Right lobe of liver (tissue), 6 donors: ENCODE data around the gene NPEPL1. TPM values are rescaled to one million over a fixed set of nuclear protein-coding genes. Genes with fewer than 3 reads are reported as not detected.

ENCODE experiments used
- ATAC-seq, 4 donors: fragments of 200-7000 bp; cut with Tn5 transposase; one replicate each; pipeline ENCODE4 v1.9.1; 2020; ENCODE audit warnings: mild to moderate bottlenecking in 4 of 4, moderate library complexity in 4 of 4
- DNase-seq, 3 donors: peaks; one replicate each; pipeline ENCODE4 v3.0.0-alpha.2; 2020
- H3K27ac ChIP-seq, 3 donors: fragments of 200-600 bp; one replicate each; pipeline ENCODE4 v1.8.0; 2022
- H3K27me3 ChIP-seq, 2 donors: fragments of 200-600 bp; one replicate each; pipeline ENCODE4 v1.8.0; 2022
- H3K36me3 ChIP-seq, 4 donors: fragments of 200-600 bp; sonication (generic) in 1 of 4; one replicate each; pipeline versions ENCODE4 v1.5.1 to v1.8.0; 2017 to 2022; ENCODE audit warnings: control low read depth in 1 of 4
- H3K4me1 ChIP-seq, 4 donors: fragments of 200-600 bp; sonication (generic) in 1 of 4; one replicate each; pipeline versions ENCODE4 v1.5.1 to v1.8.0; 2017 to 2022; ENCODE audit warnings: control low read depth in 1 of 4
- H3K4me3 ChIP-seq, 3 donors: fragments of 200-600 bp; one replicate each; pipeline ENCODE4 v1.8.0; 2022
- H3K9me3 ChIP-seq, 4 donors: fragments of 200-600 bp; sonication (generic) in 1 of 4; one replicate each; pipeline versions ENCODE4 v1.5.1 to v1.8.0; 2017 to 2022; ENCODE audit warnings: control low read depth in 1 of 4
- CTCF ChIP-seq, 4 donors: fragments of 200-600 bp in 3 of 4; fragments of 450-650 bp in 1 of 4; IDR thresholded peaks; one replicate each; pipeline versions ENCODE4 v1.5.1 to v1.8.0; 2016 to 2022; ENCODE audit warnings: antibody characterized with exemption in 4 of 4, mild to moderate bottlenecking in 2 of 4
- POLR2A ChIP-seq: fragments of 450-650 bp; IDR thresholded peaks from one replicate; pipeline ENCODE4 v1.6.1; 2017; ENCODE audit warnings: antibody characterized with exemption, mild to moderate bottlenecking
- WGBS: methylation state at CpG from one replicate; pipeline ENCODE4 v1.1.6; 2018; ENCODE audit warnings: low coverage, low lambda C conversion rate; ENCODE audit not compliant: insufficient coverage; ENCODE audit errors: missing lambda C conversion rate; 5-methylcytosine and 5-hydroxymethylcytosine counted together
- intact Hi-C, 2 donors: fragments of 100-400 bp; cut with DNase I; formaldehyde crosslinking; loops; one replicate each; pipeline versions ENCODE4 v1.11.2 to v1.14.1; 2022
- total RNA-seq, 6 experiments: library from RNA; depleted of rRNA in 2 of 6; stranded (reverse); fragments of >200 nt in 2 of 6; fragmentation: NEBNext Ultra II Directional in 3 of 6; extraction: Animal tissue kit (Norgen Biotek cat#: 25700) in 3 of 6; gene quantifications; one replicate each; pipeline versions ENCODE4 v1.1.0 to v1.2.4, GENCODE V29; 2016 to 2023
- donor health status: DM: no; HTN: yes; CAD: no.
- donor health status: DM: no; HTN: no; CAD: no.
- donor health status: DM: no; HTN: no; CAD: no.
- donor health status: DM: no; HTN: yes; CAD: no.
- donor health status: DM: no; HTN: yes; CAD: no.

NPEPL1 gene
- total RNA-seq, 6 experiments from 2014 or later, result 7.7 to 13.9 (median 10.1) TPM

- 92% methylated on average over 24 of the region's 33 CpGs for WGBS
- DNase-seq (no peak), ATAC-seq (no peak)
- Histone ChIP-seq H3K27me3 (no peaks in the 10 kb centered on the region), H3K9me3 (no peaks in the 10 kb centered on the region), H3K4me1 (peaks cover 0 to 13% (median 3%) of the 10 kb centered on the region in 4 donors), H3K4me3 (no peak overlapping the region), H3K36me3 (peaks cover 0 to 3% (median 2%) of the 10 kb centered on the region in 4 donors), H3K27ac (no peak overlapping the region)
- intact Hi-C loops, result no loop called here
- TF ChIP-seq POLR2A (no peak), CTCF (IDR thresholded peaks at IDR 0.05) (no peak)
These were observed 1.9 kb downstream of the NPEPL1 start for GRCh38 chr20:58694241-58695083.

GRCh38 chr20:58695084-58695722 lies 2.6 kb downstream of the NPEPL1 start:
- WGBS, result 73% methylated on average over 5 of the region's 9 CpGs
- no peak overlapping the region for H3K4me3 ChIP-seq
- H3K4me1 ChIP-seq, result peaks cover 0 to 13% (median 3%) of the 10 kb centered on the region in 4 donors
- no peak for TF ChIP-seq CTCF (IDR thresholded peaks at IDR 0.05)
- TF ChIP-seq POLR2A, result no peak
- H3K27me3 ChIP-seq, result no peaks in the 10 kb centered on the region
- intact Hi-C loops, result no loop called here
- no peak for ATAC-seq
- H3K27ac ChIP-seq, result no peak overlapping the region
- H3K9me3 ChIP-seq, result no peaks in the 10 kb centered on the region
- DNase-seq, result peak in 1 of 3 donors; percentile 30
- H3K36me3 ChIP-seq, result peaks cover 0 to 3% (median 2%) of the 10 kb centered on the region in 4 donors

- intact Hi-C loops, result no loop called here
- no peak for ATAC-seq
- H3K4me3 ChIP-seq, result no peak overlapping the region
- peaks cover 0 to 3% (median 2%) of the 10 kb centered on the region in 4 donors for H3K36me3 ChIP-seq
- peaks cover 0 to 13% (median 3%) of the 10 kb centered on the region in 4 donors for H3K4me1 ChIP-seq
- WGBS, result 81% methylated on average over 10 of the region's 10 CpGs
- peak in 1 of 3 donors; percentile 43 for DNase-seq
- H3K27ac ChIP-seq, result no peak overlapping the region
- H3K9me3 ChIP-seq, result no peaks in the 10 kb centered on the region
- TF ChIP-seq CTCF (IDR thresholded peaks at IDR 0.05) (no peak), POLR2A (no peak)
- no peaks in the 10 kb centered on the region for H3K27me3 ChIP-seq
These were observed 3.3 kb downstream of the NPEPL1 start for GRCh38 chr20:58695895-58696375.

DNA sequence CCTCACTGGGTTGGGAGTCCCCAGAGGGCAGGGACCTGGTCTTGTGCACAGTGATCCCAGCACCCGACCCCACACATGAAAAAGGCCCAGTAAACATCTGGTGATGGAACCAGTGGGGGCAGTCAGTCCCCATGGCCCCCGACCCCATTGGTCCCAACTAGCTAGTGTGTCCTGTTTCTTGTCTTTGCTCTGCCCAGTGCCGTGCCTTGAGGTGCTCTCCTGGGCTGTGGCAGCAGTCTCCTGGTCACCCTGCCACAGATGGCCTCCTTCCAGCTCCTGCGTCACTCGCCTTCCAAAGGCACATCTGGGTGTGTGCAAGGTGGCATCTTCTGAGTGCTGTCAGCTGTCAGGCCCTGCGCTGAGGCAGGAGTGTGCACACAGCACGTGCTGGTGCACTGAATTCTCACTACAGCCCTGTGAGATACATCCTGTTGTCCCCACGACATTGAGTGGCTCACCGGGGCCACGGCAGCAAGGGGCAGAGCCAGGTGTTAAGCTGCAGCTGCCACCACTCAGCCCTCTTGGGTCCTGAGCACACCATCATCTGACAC lies 3.9 kb downstream of the NPEPL1 start:
- 100% methylated on average over 1 of the region's 10 CpGs for WGBS
- Histone ChIP-seq H3K27me3 (no peaks in the 10 kb centered on the region), H3K36me3 (peaks cover 0 to 3% (median 2%) of the 10 kb centered on the region in 4 donors), H3K4me1 (peaks cover 0 to 13% (median 3%) of the 10 kb centered on the region in 4 donors), H3K27ac (no peak overlapping the region), H3K9me3 (no peaks in the 10 kb centered on the region), H3K4me3 (no peak overlapping the region)
- intact Hi-C loops, result no loop called here
- DNase-seq, result peak in 1 of 3 donors; percentile 39
- no peak for ATAC-seq
- TF ChIP-seq CTCF (IDR thresholded peaks at IDR 0.05) (no peak), POLR2A (no peak)
